Chondrocyte (in vitro differentiated cells): Measurements from ENCODE around the gene FAM107A. TPM values are rescaled to one million over a fixed set of nuclear protein-coding genes. Genes with fewer than 3 reads are reported as not detected.

ENCODE experiments used
- DNase-seq: peaks from one replicate; pipeline ENCODE4 v3.0.0; 2021; ENCODE audit warnings: mixed read lengths, low spot score
- H3K27ac Mint-ChIP-seq: one replicate; pipeline ENCODE4 v1.8.0; 2021; ENCODE audit warnings: mild to moderate bottlenecking, moderate library complexity, mixed read lengths; ENCODE audit not compliant: unreplicated experiment
- H3K27me3 Mint-ChIP-seq: 2 replicates; pipeline ENCODE4 v1.8.0; 2021; ENCODE audit warnings: low read depth, mixed read lengths
- H3K36me3 Mint-ChIP-seq: 2 replicates; pipeline ENCODE4 v1.8.0; 2021; ENCODE audit warnings: low read depth, mixed read lengths
- H3K4me1 Mint-ChIP-seq: 2 replicates; pipeline ENCODE4 v1.8.0; 2021; ENCODE audit warnings: low read depth, mild to moderate bottlenecking, mixed read lengths
- H3K4me3 Mint-ChIP-seq: one replicate; pipeline ENCODE4 v1.8.0; 2021; ENCODE audit warnings: mild to moderate bottlenecking, moderate library complexity, mixed read lengths; ENCODE audit not compliant: unreplicated experiment
- H3K9me3 Mint-ChIP-seq: 2 replicates; pipeline ENCODE4 v1.8.0; 2021; ENCODE audit warnings: low read depth, mixed read lengths
- total RNA-seq: library from RNA; stranded (reverse); gene quantifications from 3 replicates; pipeline ENCODE4 v1.2.1, GENCODE V29; 2021
- TF ChIP-seq, protein P1 (sequence below): fragments of 200-600 bp; sonication (generic); IDR thresholded peaks from 2 replicates; pipeline ENCODE4 v1.5.0; 2021; ENCODE audit warnings: antibody characterized with exemption, mild to moderate bottlenecking, moderate library complexity

The FAM107A gene
- total RNA-seq, 1 donor from 2014 or later: not detected

GRCh38 chr3:58520403-58521335 lies 56.5 kb downstream of the FAM107A start:
- H3K36me3 Mint-ChIP-seq: no peaks in the 10 kb centered on the region
- H3K27ac Mint-ChIP-seq: no peak overlapping the region
- H3K4me3 Mint-ChIP-seq: no peak overlapping the region
- no peak for DNase-seq
- H3K9me3 Mint-ChIP-seq: no peaks in the 10 kb centered on the region
- TF ChIP-seq, protein P1, sequence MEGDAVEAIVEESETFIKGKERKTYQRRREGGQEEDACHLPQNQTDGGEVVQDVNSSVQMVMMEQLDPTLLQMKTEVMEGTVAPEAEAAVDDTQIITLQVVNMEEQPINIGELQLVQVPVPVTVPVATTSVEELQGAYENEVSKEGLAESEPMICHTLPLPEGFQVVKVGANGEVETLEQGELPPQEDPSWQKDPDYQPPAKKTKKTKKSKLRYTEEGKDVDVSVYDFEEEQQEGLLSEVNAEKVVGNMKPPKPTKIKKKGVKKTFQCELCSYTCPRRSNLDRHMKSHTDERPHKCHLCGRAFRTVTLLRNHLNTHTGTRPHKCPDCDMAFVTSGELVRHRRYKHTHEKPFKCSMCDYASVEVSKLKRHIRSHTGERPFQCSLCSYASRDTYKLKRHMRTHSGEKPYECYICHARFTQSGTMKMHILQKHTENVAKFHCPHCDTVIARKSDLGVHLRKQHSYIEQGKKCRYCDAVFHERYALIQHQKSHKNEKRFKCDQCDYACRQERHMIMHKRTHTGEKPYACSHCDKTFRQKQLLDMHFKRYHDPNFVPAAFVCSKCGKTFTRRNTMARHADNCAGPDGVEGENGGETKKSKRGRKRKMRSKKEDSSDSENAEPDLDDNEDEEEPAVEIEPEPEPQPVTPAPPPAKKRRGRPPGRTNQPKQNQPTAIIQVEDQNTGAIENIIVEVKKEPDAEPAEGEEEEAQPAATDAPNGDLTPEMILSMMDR: no peak
- peaks cover 9% of the 10 kb centered on the region for H3K4me1 Mint-ChIP-seq
- no peaks in the 10 kb centered on the region for H3K27me3 Mint-ChIP-seq

- no peaks in the 10 kb centered on the region for H3K9me3 Mint-ChIP-seq
- no peaks in the 10 kb centered on the region for H3K36me3 Mint-ChIP-seq
- peaks cover 9% of the 10 kb centered on the region for H3K4me1 Mint-ChIP-seq
- TF ChIP-seq, protein P1: no peak
- no peak for DNase-seq
- no peak overlapping the region for H3K27ac Mint-ChIP-seq
- no peak overlapping the region for H3K4me3 Mint-ChIP-seq
- no peaks in the 10 kb centered on the region for H3K27me3 Mint-ChIP-seq
Measured at GRCh38 chr3:58519668-58520402, 57.4 kb downstream of the FAM107A start.

DNA sequence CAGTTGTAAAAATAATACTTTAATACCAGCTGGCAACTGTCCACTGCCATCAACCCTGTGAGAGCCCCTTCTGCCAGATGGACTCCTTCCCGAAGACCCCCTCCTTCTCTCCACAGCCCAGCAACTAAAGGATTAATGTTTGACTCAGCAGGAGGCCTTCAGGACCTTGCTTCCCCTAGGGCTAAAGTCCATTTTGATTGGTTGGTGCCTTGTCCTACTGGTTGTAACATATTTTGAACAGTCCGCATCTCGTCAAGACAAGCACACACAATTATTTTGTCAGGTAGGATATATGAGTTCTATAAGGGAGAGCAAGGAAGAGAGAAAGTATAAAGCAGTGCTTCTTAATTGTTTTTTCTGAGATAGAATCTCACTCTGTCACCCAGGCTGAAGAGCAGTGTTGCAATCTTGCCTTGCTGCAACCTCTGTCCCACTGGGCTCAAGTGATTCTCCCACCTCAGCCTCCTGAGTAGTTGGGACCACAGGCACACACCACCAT lies 58.9 kb downstream of the FAM107A start:
- DNase-seq: no peak
- Mint-ChIP-seq H3K4me3 (no peak overlapping the region), H3K4me1 (peaks cover 9% of the 10 kb centered on the region), H3K27ac (no peak overlapping the region), H3K9me3 (no peaks in the 10 kb centered on the region), H3K27me3 (no peaks in the 10 kb centered on the region), H3K36me3 (no peaks in the 10 kb centered on the region)
- TF ChIP-seq, protein P1: no peak

- H3K27ac Mint-ChIP-seq: no peak overlapping the region
- no peak overlapping the region for H3K4me3 Mint-ChIP-seq
- no peaks in the 10 kb centered on the region for H3K9me3 Mint-ChIP-seq
- TF ChIP-seq, protein P1: no peak
- peaks cover 6% of the 10 kb centered on the region for H3K4me1 Mint-ChIP-seq
- no peaks in the 10 kb centered on the region for H3K27me3 Mint-ChIP-seq
- no peak for DNase-seq
- H3K36me3 Mint-ChIP-seq: peaks cover 2% of the 10 kb centered on the region
Measured at GRCh38 chr3:58514405-58514804, 62.8 kb downstream of the FAM107A start.

Other genes with a start within 250 kb of the FAM107A start
- gene PXK, start 244.5 kb downstream of the FAM107A start, total RNA-seq: 30.2 to 32.0 TPM (median 31.4 TPM) in 3 replicates
- 80.5 to 97.7 TPM (median 84.7 TPM) in 3 replicates for gene PDHB, start 143.6 kb downstream of the FAM107A start, total RNA-seq
- 8.6 to 12.9 TPM (median 9.7 TPM) in 3 replicates for gene KCTD6, start 85.3 kb downstream of the FAM107A start, total RNA-seq
- 0.56 to 1.9 TPM (median 0.57 TPM) in 3 replicates for gene ACOX2, start 40.2 kb downstream of the FAM107A start, total RNA-seq
- not detected in 3 replicates for gene FAM3D, start 89.4 kb upstream of the FAM107A start, total RNA-seq